MM.1S (cell line): ENCODE results near the gene NEDD4L.

Source experiments
- CTCF ChIP-seq: fragments of 300-600 bp; sonication (generic); IDR thresholded peaks from 2 replicates; pipeline ENCODE4 v1.5.1; 2016; ENCODE audit warnings: antibody characterized with exemption, low read length, mixed read lengths
- EZH2 ChIP-seq: fragments of 300-600 bp; sonication (generic); optimal IDR thresholded peaks from 2 replicates; pipeline ENCODE3; 2017; ENCODE audit warnings: low read depth, mild to moderate bottlenecking, antibody characterized with exemption, low read length, mixed read lengths
- EZH2phosphoT487 ChIP-seq: fragments of 300-600 bp; sonication (generic); IDR thresholded peaks from 2 replicates; pipeline ENCODE4 v1.6.1; 2018; ENCODE audit warnings: antibody characterized with exemption, low read length

- TF ChIP-seq CTCF = no peak
- TF ChIP-seq EZH2 = no peak
- no peak for TF ChIP-seq EZH2phosphoT487
Measured at GRCh38 chr18:58254873-58255511, 211.0 kb downstream of the NEDD4L start.
